ACHN (cell line): ENCODE data around the gene VIPR2.
"Not testable (repeated sequence)": the region's sequence is repeated elsewhere in the genome, so short reads cannot be mapped to it uniquely, and the experiment has no call there.

Experiments used
- DNase-seq: peaks from one replicate; pipeline ENCODE4 v3.0.0-alpha.2; 2015
- in situ Hi-C: cut with HindIII; loops from 2 replicates; pipeline ENCODE4 v1.10.0; 2017; ENCODE audit warnings: low sequenced_read_pairs, low pct_ligation_motif_present, low pct_unique_long_range_greater_than_20kb

The VIPR2 gene

GRCh38 chr7:159010937-159011721 is 133.5 kb downstream of the VIPR2 start:
- in situ Hi-C loops, result no loop called here

GRCh38 chr7:159010411-159010810 is 134.3 kb downstream of the VIPR2 start:
- in situ Hi-C loops, result no loop called here
- DNase-seq, result no peak

More at GRCh38 chr7:159010937-159011721, 133.5 kb downstream of the VIPR2 start:
- no peak for DNase-seq

GRCh38 chr7:159009951-159010350 is 134.7 kb downstream of the VIPR2 start:
- DNase-seq, result no peak
- in situ Hi-C loops, result no loop called here

- DNase-seq, result no peak
- in situ Hi-C loops, result no loop called here
These were observed 136.2 kb downstream of the VIPR2 start for GRCh38 chr7:159008417-159008816.

GRCh38 chr7:159007996-159008389 is 136.7 kb downstream of the VIPR2 start:
- in situ Hi-C loops, result no loop called here

GRCh38 chr7:159007364-159007995 is 137.2 kb downstream of the VIPR2 start:
- no peak for DNase-seq
- in situ Hi-C loops, result no loop called here

More at GRCh38 chr7:159007996-159008389, 136.7 kb downstream of the VIPR2 start:
- no peak for DNase-seq

- in situ Hi-C loops, result no loop called here
- DNase-seq, result no peak
These were observed 138.0 kb downstream of the VIPR2 start for GRCh38 chr7:159006610-159007130.

GRCh38 chr7:159006022-159006609 is 138.6 kb downstream of the VIPR2 start:
- in situ Hi-C loops, DNase-seq: not testable (repeated sequence)

- no peak for DNase-seq
- in situ Hi-C loops, result no loop called here
These were observed 139.0 kb downstream of the VIPR2 start for GRCh38 chr7:159005618-159006017.

GRCh38 chr7:159004411-159004810 is 140.3 kb downstream of the VIPR2 start:
- in situ Hi-C loops, result no loop called here
- DNase-seq, result no peak

GRCh38 chr7:159001811-159002210 is 142.9 kb downstream of the VIPR2 start:
- in situ Hi-C loops, result no loop called here
- DNase-seq, result no peak

- no peak for DNase-seq
- in situ Hi-C loops, result no loop called here
These were observed 143.7 kb downstream of the VIPR2 start for GRCh38 chr7:159000859-159001435.

GRCh38 chr7:159000070-159000469 is 144.6 kb downstream of the VIPR2 start:
- in situ Hi-C loops, result no loop called here
- no peak for DNase-seq

GRCh38 chr7:158999496-158999895 is 145.2 kb downstream of the VIPR2 start:
- in situ Hi-C loops, result no loop called here
- no peak for DNase-seq

- in situ Hi-C loops, DNase-seq: not testable (repeated sequence)
These were observed 146.4 kb downstream of the VIPR2 start for GRCh38 chr7:158998261-158998660.

- no peak for DNase-seq
- in situ Hi-C loops, result no loop called here
These were observed 147.2 kb downstream of the VIPR2 start for GRCh38 chr7:158997471-158997870.

- in situ Hi-C loops, result no loop called here
- no peak for DNase-seq
These were observed 147.6 kb downstream of the VIPR2 start for GRCh38 chr7:158997110-158997453.

GRCh38 chr7:158996214-158997109 is 148.2 kb downstream of the VIPR2 start:
- in situ Hi-C loops, result no loop called here
- no peak for DNase-seq
